ACC112 (cell line): ENCODE measurements around the gene MVK.

Experiments used
- H2AFZ ChIP-seq: fragments of 200-600 bp; sonication (generic); one replicate; pipeline ENCODE4 v1.6.0; 2017; ENCODE audit warnings: antibody characterized with exemption, low read length; ENCODE audit not compliant: unreplicated experiment
- H3K27ac ChIP-seq: fragments of 200-600 bp; sonication (generic); 2 replicates; pipeline ENCODE4 v1.5.1; 2014; ENCODE audit warnings: low read depth, mild to moderate bottlenecking, antibody characterized with exemption, low read length, moderate library complexity
- H3K27me3 ChIP-seq: fragments of 200-600 bp; sonication (generic); 2 replicates; pipeline ENCODE4 v1.6.1; 2014; ENCODE audit warnings: mild to moderate bottlenecking, antibody characterized with exemption, low read length, moderate library complexity, mixed read lengths; ENCODE audit not compliant: insufficient read depth
- H3K36me3 ChIP-seq: fragments of 200-600 bp; sonication (generic); 2 replicates; pipeline ENCODE4 v1.6.1; 2016; ENCODE audit warnings: mild to moderate bottlenecking, antibody characterized with exemption, low read length, moderate library complexity, mixed read lengths; ENCODE audit not compliant: insufficient read depth
- H3K4me1 ChIP-seq: fragments of 200-600 bp; sonication (generic); one replicate; pipeline ENCODE4 v1.6.1; 2016; ENCODE audit warnings: low read length, mixed read lengths; ENCODE audit not compliant: insufficient read depth, unreplicated experiment, control insufficient read depth
- H3K4me3 ChIP-seq: fragments of 200-600 bp; sonication (generic); 2 replicates; pipeline ENCODE4 v1.5.1; 2014; ENCODE audit warnings: mild to moderate bottlenecking, low read depth, low read length
- H3K79me2 ChIP-seq: fragments of 200-600 bp; sonication (generic); one replicate; pipeline ENCODE4 v1.6.0; 2016; ENCODE audit warnings: low read length; ENCODE audit not compliant: control insufficient read depth, unreplicated experiment, insufficient read depth

Gene MVK

GRCh38 chr12:109555431-109556315 lies 17.9 kb upstream of the MVK start:
- H3K79me2 ChIP-seq, result no peaks in the 10 kb centered on the region
- H3K4me1 ChIP-seq, result no peaks in the 10 kb centered on the region
- H2AFZ ChIP-seq, result no peak overlapping the region
- H3K36me3 ChIP-seq, result no peaks in the 10 kb centered on the region
- H3K27me3 ChIP-seq, result peaks cover 17% of the 10 kb centered on the region
- no peak overlapping the region for H3K27ac ChIP-seq
- H3K4me3 ChIP-seq, result no peak overlapping the region

GRCh38 chr12:109557200-109557599 lies 16.4 kb upstream of the MVK start:
- H3K4me3 ChIP-seq, result no peak overlapping the region
- H3K4me1 ChIP-seq, result no peaks in the 10 kb centered on the region
- peaks cover 7% of the 10 kb centered on the region; the same call in 1 of the 2 replicates for H3K36me3 ChIP-seq

GRCh38 chr12:109557805-109558204 lies 15.8 kb upstream of the MVK start:
- peaks cover 8% of the 10 kb centered on the region; the same call in 1 of the 2 replicates for H3K36me3 ChIP-seq
- H2AFZ ChIP-seq, result no peak overlapping the region
- H3K4me3 ChIP-seq, result no peak overlapping the region
- H3K27me3 ChIP-seq, result peaks cover 17% of the 10 kb centered on the region
- H3K4me1 ChIP-seq, result no peaks in the 10 kb centered on the region
- no peak overlapping the region for H3K27ac ChIP-seq
- H3K79me2 ChIP-seq, result no peaks in the 10 kb centered on the region

More at GRCh38 chr12:109557200-109557599, 16.4 kb upstream of the MVK start:
- Histone ChIP-seq H3K27ac (no peak overlapping the region), H3K27me3 (peaks cover 17% of the 10 kb centered on the region), H2AFZ (no peak overlapping the region), H3K79me2 (no peaks in the 10 kb centered on the region)

GRCh38 chr12:109558374-109559199 lies 15.0 kb upstream of the MVK start:
- Histone ChIP-seq H3K27ac (no peak overlapping the region), H3K36me3 (peaks cover 11% of the 10 kb centered on the region)

GRCh38 chr12:109559200-109559505 lies 14.4 kb upstream of the MVK start:
- Histone ChIP-seq H3K36me3 (peaks cover 14% of the 10 kb centered on the region), H2AFZ (no peak overlapping the region)

More at GRCh38 chr12:109558374-109559199, 15.0 kb upstream of the MVK start:
- Histone ChIP-seq H3K4me1 (no peaks in the 10 kb centered on the region), H3K79me2 (no peaks in the 10 kb centered on the region), H3K27me3 (peaks cover 10% of the 10 kb centered on the region), H3K4me3 (no peak overlapping the region), H2AFZ (no peak overlapping the region)

GRCh38 chr12:109559601-109560000 lies 14.0 kb upstream of the MVK start:
- peaks cover 14% of the 10 kb centered on the region for H3K36me3 ChIP-seq
- no peaks in the 10 kb centered on the region for H3K79me2 ChIP-seq
- H3K27ac ChIP-seq, result no peak overlapping the region
- no peaks in the 10 kb centered on the region for H3K27me3 ChIP-seq
- no peaks in the 10 kb centered on the region for H3K4me1 ChIP-seq
- no peak overlapping the region for H3K4me3 ChIP-seq
- H2AFZ ChIP-seq, result no peak overlapping the region

More at GRCh38 chr12:109559200-109559505, 14.4 kb upstream of the MVK start:
- H3K4me1 ChIP-seq, result no peaks in the 10 kb centered on the region
- H3K79me2 ChIP-seq, result no peaks in the 10 kb centered on the region
- peaks cover 4% of the 10 kb centered on the region; the same call in 1 of the 2 replicates for H3K27me3 ChIP-seq
- H3K27ac ChIP-seq, result no peak overlapping the region
- H3K4me3 ChIP-seq, result no peak overlapping the region

GRCh38 chr12:109560867-109561710 lies 12.5 kb upstream of the MVK start:
- no peak overlapping the region for H3K27ac ChIP-seq
- H2AFZ ChIP-seq, result no peak overlapping the region
- H3K4me1 ChIP-seq, result no peaks in the 10 kb centered on the region
- no peaks in the 10 kb centered on the region for H3K27me3 ChIP-seq
- no peaks in the 10 kb centered on the region for H3K79me2 ChIP-seq
- H3K36me3 ChIP-seq, result peaks cover 14% of the 10 kb centered on the region
- H3K4me3 ChIP-seq, result no peak overlapping the region

GRCh38 chr12:109561711-109562030 lies 11.9 kb upstream of the MVK start:
- H3K36me3 ChIP-seq, result peaks cover 14% of the 10 kb centered on the region
- H2AFZ ChIP-seq, result no peak overlapping the region
- H3K27ac ChIP-seq, result no peak overlapping the region
- no peaks in the 10 kb centered on the region for H3K79me2 ChIP-seq
- no peaks in the 10 kb centered on the region for H3K4me1 ChIP-seq
- H3K4me3 ChIP-seq, result no peak overlapping the region
- no peaks in the 10 kb centered on the region for H3K27me3 ChIP-seq

- no peak overlapping the region for H3K4me3 ChIP-seq
- no peak overlapping the region for H3K27ac ChIP-seq
- H3K4me1 ChIP-seq, result no peaks in the 10 kb centered on the region
- no peaks in the 10 kb centered on the region for H3K27me3 ChIP-seq
- H2AFZ ChIP-seq, result no peak overlapping the region
- H3K79me2 ChIP-seq, result no peaks in the 10 kb centered on the region
- H3K36me3 ChIP-seq, result peaks cover 14% of the 10 kb centered on the region
Observed at GRCh38 chr12:109562871-109563270, 10.7 kb upstream of the MVK start.
